T-helper 2 cell (primary cell): Measurements from ENCODE around the gene TBC1D28.
"Not testable (repeated sequence)": the region's sequence is repeated elsewhere in the genome, so short reads cannot be mapped to it uniquely, and the experiment has no call there.

Experiments used
- DNase-seq, 5 experiments: peaks; one replicate each; pipeline versions ENCODE4 v3.0.0 to v3.0.0-alpha.2; 2012 to 2022
- total RNA-seq, 2 donors: gene quantifications; one replicate each; lab custom pipeline; 2026; lab: John Stamatoyannopoulos, UW

TBC1D28 gene
- 0 to 0.07 reads per million in 2 donors for total RNA-seq

GRCh38 chr17:18644291-18644690, at the start of gene TBC1D28:
TBC1D28 (minus strand) TSS chr17:18644391; CDS start chr17:18641352, 3,039 bp downstream.
- not testable (repeated sequence) for DNase-seq

GRCh38 chr17:18682668-18683067, 38.5 kb upstream of the TBC1D28 start:
- not testable (repeated sequence) for DNase-seq

GRCh38 chr17:18681767-18682571, 37.8 kb upstream of the TBC1D28 start, which contains the start of gene FOXO3B:
FOXO3B (minus strand) TSS chr17:18682314; CDS start chr17:18681651, 663 bp downstream.
- peak; percentile 42 to 91 (median 52) for DNase-seq

GRCh38 chr17:18677381-18677780, 33.2 kb upstream of the TBC1D28 start:
- not testable (repeated sequence) for DNase-seq

- DNase-seq, result not testable (repeated sequence)
Observed at GRCh38 chr17:18676928-18677327, 32.7 kb upstream of the TBC1D28 start.

- DNase-seq, result not testable (repeated sequence)
Observed at GRCh38 chr17:18672395-18673227, 28.4 kb upstream of the TBC1D28 start.

- DNase-seq, result not testable (repeated sequence)
Observed at GRCh38 chr17:18668625-18669024, 24.4 kb upstream of the TBC1D28 start.

DNA sequence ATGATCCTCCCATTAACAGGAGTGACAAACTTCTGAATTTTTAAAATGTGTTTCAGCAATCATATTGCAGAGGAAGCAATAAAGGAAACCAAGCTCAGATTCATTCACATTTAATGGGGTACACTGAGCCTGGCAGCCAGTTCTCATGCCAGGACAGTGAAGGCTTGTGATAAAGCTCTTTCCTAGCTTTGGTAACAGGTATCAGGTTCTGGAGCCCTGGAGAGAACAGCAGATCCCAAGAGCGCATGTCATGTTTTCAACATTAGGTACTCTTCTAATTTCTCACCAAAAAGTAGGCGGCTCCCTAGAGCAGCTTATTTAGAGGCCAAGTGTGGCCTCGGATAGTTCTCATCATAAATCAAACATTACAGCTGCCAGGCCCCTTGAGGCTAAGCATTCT, 23.3 kb upstream of the TBC1D28 start:
- DNase-seq, result not testable (repeated sequence)

DNA sequence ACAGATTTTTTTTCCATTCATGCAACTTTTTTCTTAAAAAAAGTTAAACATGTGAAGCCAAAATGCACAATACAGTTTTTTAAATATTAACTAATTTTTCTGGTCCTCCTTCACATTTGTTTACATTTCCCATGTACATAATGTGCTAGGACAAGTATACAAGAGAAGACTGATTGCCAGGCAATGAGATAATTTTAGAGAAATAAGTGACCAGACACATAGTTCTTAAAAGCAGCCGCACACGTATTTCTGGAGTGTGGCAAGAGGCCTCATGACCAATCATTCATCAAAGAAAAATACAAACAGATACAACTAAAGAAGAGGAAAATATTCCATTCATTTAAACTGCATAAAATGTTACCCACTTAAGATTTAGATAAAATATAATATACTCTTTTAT, 22.1 kb upstream of the TBC1D28 start:
- DNase-seq, result not testable (repeated sequence)

- DNase-seq, result not testable (repeated sequence)
Observed at GRCh38 chr17:18661924-18662624, 17.9 kb upstream of the TBC1D28 start.

GRCh38 chr17:18650094-18650493, 5.9 kb upstream of the TBC1D28 start:
- not testable (repeated sequence) for DNase-seq

- DNase-seq, result not testable (repeated sequence)
Observed at GRCh38 chr17:18643124-18643523, 1.1 kb downstream of the TBC1D28 start.

- DNase-seq, result not testable (repeated sequence)
Observed at GRCh38 chr17:18638357-18638756, 5.8 kb downstream of the TBC1D28 start.

DNA sequence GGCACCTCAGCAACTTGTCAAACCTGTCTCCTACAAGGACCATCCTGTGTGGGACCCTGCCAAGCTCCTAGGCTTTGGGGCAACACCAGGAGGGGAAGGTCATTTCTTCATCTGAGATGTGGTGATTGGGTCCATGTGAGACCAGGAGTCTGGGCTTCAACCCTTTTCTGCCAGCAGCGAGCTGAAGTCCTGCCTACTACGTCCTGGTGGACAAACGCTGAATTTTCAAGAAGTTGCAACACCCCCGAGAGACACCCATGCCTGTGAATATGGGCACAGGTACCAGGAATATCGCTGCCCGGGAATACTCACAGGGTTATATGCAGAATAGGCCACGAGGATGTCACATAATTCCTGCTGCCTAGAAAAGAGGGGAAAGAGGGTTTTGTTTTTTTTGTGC, 8.0 kb downstream of the TBC1D28 start:
- not testable (repeated sequence) for DNase-seq

DNA sequence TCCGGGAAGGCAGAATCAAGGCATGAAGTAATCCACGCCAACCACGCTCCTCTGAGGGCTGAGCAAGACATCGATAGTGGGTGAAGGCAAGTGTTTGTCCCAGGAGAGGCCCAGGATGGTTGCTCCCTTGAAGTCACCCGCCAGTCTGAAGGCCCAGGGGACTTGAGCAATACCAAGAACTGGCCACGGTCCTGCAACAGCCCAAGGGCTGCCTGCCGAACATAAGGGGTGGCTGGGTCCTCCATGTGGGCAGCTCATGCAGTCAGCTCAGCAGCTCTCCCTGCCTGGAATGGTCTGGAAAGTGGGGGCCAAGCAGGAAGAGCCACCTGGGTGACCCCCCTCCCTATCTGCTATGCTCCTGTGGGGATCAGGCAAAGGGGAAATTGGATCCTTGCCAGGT, 8.4 kb downstream of the TBC1D28 start:
- DNase-seq, result not testable (repeated sequence)

- DNase-seq, result not testable (repeated sequence)
Observed at GRCh38 chr17:18634550-18635263, 9.5 kb downstream of the TBC1D28 start.

DNA sequence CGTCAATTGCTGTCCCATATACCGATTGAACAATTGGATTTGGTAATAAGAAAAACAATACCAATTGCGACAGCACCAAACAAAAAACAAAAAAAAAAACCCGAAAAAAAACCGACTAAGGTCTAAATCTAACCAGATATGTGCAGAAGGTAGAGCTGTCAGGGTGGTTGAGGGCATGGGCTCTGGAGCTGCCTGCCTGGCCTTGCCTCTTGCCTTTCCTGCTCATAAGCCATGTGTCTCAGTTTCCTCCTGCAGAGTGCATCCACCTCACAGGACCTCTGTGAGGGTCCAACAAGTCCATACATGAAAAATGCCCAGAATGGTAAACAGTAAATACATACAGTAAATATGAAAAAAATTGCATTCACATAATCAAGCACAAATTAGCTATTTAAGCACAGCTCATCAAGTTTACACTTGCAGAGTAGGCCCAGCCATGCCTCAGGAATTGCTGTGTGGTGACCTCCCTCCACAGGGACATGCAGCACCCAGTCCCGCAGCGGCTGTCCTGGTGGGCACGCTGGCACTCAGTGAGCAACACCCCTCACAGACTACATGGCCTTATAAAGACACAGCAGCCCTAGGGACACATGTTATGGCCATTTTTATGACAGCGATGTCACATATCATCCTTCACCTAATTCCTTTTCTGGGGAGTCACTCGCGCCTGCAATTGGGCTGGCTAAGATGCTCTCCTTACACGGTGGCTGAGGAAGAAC, 17.9 kb downstream of the TBC1D28 start:
- no peak for DNase-seq

DNA sequence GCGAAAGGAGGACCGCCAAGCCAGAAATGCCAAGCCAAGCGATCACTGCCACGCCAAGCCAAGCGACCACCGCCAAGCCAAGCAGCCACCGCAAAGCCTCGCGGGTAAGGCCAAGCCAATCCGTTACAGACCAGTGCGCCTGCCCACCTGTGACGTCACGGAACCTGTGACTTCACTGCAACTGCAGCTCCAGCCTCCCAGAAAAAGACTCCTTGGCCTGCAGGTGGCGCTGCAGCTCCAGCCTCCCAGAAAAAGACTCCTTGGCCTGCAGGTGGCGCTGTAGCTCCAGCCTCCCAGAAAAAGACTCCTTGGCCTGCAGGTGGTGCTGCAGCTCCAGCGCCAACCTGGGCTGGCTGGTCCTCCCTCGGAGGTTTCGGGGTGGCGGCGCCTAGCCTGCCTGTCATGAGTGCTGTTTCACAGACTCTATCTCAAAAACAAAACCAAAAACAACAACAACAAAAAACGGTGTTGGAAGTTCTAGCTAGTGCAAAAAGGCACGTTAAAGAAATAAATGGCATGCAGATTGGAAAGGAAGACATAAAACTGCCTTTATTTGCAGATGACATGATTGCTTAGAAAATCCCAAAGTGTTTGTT, 18.6 kb downstream of the TBC1D28 start:
- DNase-seq, result peak; percentile 88 to 93 (median 91)

GRCh38 chr17:18624862-18625501, 19.2 kb downstream of the TBC1D28 start:
- DNase-seq, result peak in 1 of 5 experiments; percentile 32

- not testable (repeated sequence) for DNase-seq
Observed at GRCh38 chr17:18617613-18618012, 26.6 kb downstream of the TBC1D28 start.
